PFSK-1 (cell line): Measurements from ENCODE around the gene LAMB4.

Experiments
- FOXP2 ChIP-seq: optimal IDR thresholded peaks from 2 replicates; pipeline ENCODE3; 2011; ENCODE audit warnings: borderline replicate concordance, control low read depth, inconsistent platforms; ENCODE audit not compliant: insufficient read depth; ENCODE audit errors: extremely low read length, extremely low read depth
- POLR2AphosphoS5 ChIP-seq: IDR thresholded peaks from 2 replicates; pipeline ENCODE4 v1.6.1; 2012; ENCODE audit warnings: low read depth, mild to moderate bottlenecking, control low read depth, low read length, moderate library complexity
- REST ChIP-seq, 2 experiments: IDR thresholded peaks; 2 replicates each; pipeline versions ENCODE4 v1.6.1 to v1.8.0; 2011 to 2012; ENCODE audit warnings: low read depth in 2 of 2, low read length in 2 of 2, control low read depth in 1 of 2, inconsistent platforms in 1 of 2, mild to moderate bottlenecking in 1 of 2, moderate library complexity in 1 of 2; ENCODE audit not compliant: insufficient read depth in 1 of 2
- SIN3A ChIP-seq: IDR thresholded peaks from 2 replicates; pipeline ENCODE4 v1.6.1; 2012; ENCODE audit warnings: mild to moderate bottlenecking, low read length, moderate library complexity, borderline replicate concordance; ENCODE audit not compliant: insufficient read depth
- TAF1 ChIP-seq: IDR thresholded peaks from 2 replicates; pipeline ENCODE4 v1.6.1; 2012; ENCODE audit warnings: low read length, control low read depth, borderline replicate concordance; ENCODE audit not compliant: insufficient read depth

The LAMB4 gene

GRCh38 chr7:108120196-108120595 is 10.0 kb downstream of the LAMB4 start:
- TF ChIP-seq FOXP2, result no peak
- TF ChIP-seq REST (IDR thresholded peaks at IDR 0.05; ENCODE audit: insufficient read depth in 1 of 2, low read depth in 2 of 2, low read length in 2 of 2), result no peak

GRCh38 chr7:108118959-108119358 is 11.2 kb downstream of the LAMB4 start:
- TF ChIP-seq REST (IDR thresholded peaks at IDR 0.05; ENCODE audit: insufficient read depth in 1 of 2, low read depth in 2 of 2, low read length in 2 of 2) (no peak), SIN3A (no peak), FOXP2 (no peak)

- no peak for TF ChIP-seq TAF1
- no peak for TF ChIP-seq SIN3A
- no peak for TF ChIP-seq POLR2AphosphoS5
- TF ChIP-seq REST (IDR thresholded peaks at IDR 0.05; ENCODE audit: insufficient read depth in 1 of 2, low read depth in 2 of 2, low read length in 2 of 2), result no peak
- no peak for TF ChIP-seq FOXP2
Observed at GRCh38 chr7:108114117-108114841, 15.9 kb downstream of the LAMB4 start.

- TF ChIP-seq TAF1 (no peak), POLR2AphosphoS5 (no peak)
Observed at GRCh38 chr7:108112683-108113082, 17.5 kb downstream of the LAMB4 start.

GRCh38 chr7:108109221-108109908 is 20.8 kb downstream of the LAMB4 start:
- TF ChIP-seq REST (IDR thresholded peaks at IDR 0.05; ENCODE audit: insufficient read depth in 1 of 2, low read depth in 2 of 2, low read length in 2 of 2) (no peak), POLR2AphosphoS5 (no peak), TAF1 (no peak), SIN3A (no peak), FOXP2 (no peak)
